OCI-LY1 (cell line): Measurements from ENCODE around the gene PSMC3IP.

Source experiments
- CTCF ChIP-seq: fragments of 200-600 bp; sonication (generic), shearing (Covaris generic); IDR thresholded peaks from 2 replicates; pipeline ENCODE4 v1.5.1; 2017; ENCODE audit warnings: mild to moderate bottlenecking, antibody characterized with exemption, low read length, moderate library complexity, mixed read lengths
- EZH2 ChIP-seq: fragments of 200-600 bp; sonication (generic), shearing (Covaris generic); IDR thresholded peaks from 2 replicates; pipeline ENCODE4 v1.8.0; 2017; ENCODE audit warnings: borderline replicate concordance, mixed run types, mild to moderate bottlenecking, antibody characterized with exemption, low read length, moderate library complexity, mixed read lengths

- TF ChIP-seq CTCF (no peak), EZH2 (no peak)
These were observed 13.4 kb upstream of the PSMC3IP start for GRCh38 chr17:42590886-42591285.
